GM23248 (cell line): Measurements from ENCODE around the gene CRISPLD2.

Source experiments
- EZH2 ChIP-seq: fragments of 200-600 bp; sonication (generic); IDR thresholded peaks from 2 replicates; pipeline ENCODE4 v1.6.1; 2018; ENCODE audit warnings: antibody characterized with exemption, mild to moderate bottlenecking; ENCODE audit not compliant: insufficient read depth, poor library complexity, severe bottlenecking
- EZH2phosphoT487 ChIP-seq: fragments of 200-600 bp; sonication (generic); IDR thresholded peaks from 2 replicates; pipeline ENCODE4 v1.6.1; 2018; ENCODE audit warnings: antibody characterized with exemption, moderate library complexity, mild to moderate bottlenecking, low read depth; ENCODE audit not compliant: insufficient read depth

DNA sequence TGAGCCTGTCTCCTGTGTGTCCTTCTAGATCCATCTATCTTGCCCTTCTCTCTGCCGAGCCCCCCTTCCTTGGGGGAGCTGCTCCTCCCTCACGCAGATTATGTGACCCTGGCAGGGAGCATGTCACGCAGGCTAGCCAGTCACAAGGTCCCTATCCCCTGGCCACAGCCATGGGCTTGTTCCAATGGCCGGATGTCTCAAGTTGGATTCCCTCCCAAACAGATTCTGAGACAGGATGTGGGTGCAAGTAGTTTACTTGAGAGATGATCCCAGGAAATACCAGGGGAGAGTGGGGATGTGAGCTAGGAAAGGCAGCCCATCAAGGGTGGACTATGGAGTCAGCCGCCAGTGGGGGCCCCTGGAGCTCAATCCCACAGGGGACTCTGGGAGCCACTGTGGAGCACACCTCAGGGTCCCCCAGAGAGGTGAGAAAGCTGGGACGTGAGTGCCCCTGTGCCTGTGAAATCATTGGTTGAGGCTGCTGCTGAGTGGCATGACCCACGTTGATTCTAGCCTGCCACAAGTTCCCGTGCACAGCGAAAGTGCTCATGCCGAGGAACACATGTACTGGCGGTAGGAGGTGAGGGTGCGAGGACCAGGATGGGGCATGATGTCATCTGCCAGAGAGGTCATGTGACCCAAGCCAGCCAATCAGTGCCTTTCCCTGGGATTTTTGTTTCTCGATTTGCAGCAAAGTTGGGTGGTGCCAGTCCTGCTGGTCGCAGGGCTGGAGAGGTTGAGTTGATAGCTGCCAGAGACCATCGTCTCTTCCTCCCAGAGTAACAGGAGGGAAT lies 6.4 kb upstream of the CRISPLD2 start:
- TF ChIP-seq EZH2: no peak
- TF ChIP-seq EZH2phosphoT487: no peak
